Measurements from ENCODE around the gene BPIFB6.

The BPIFB6 gene

DNA sequence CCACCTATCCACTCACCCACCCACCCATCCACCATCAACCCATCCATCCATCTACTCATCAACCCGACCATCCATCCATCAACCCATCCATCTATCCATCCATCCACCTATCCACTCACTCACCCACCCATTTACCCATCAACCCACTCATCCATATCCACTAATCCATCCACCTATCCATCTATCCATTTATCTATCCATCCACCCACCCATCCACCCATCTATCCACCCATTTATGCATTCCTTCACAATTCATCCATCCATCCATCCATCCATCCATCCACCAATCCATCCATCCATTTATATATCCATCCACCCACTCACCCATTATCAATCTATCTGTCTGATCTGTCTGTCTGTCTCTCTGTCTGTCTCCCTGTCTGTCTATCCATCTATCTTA, 62.1 kb downstream of the BPIFB6 start:
- DNase-seq, result no peak
